HepG2 (cell line): Measurements from ENCODE around the gene RAC3. TPM values are rescaled to one million over a fixed set of nuclear protein-coding genes. Genes with fewer than 3 reads are reported as not detected.

Experiments used
- ATAC-seq: fragments of 200-7000 bp; cut with Tn5 transposase; 3 replicates; pipeline ENCODE4 v1.9.1; 2020; ENCODE audit warnings: mild to moderate bottlenecking, moderate library complexity
- BruUV-seq: library from RNA; stranded (reverse); fragments of 400-500 nt; replicated peaks from 2 replicates; lab custom pipeline; 2021; lab: Mats Ljungman, UMichigan
- CTCF ChIA-PET: fragments of 300-600 bp; formaldehyde crosslinking; extraction: SDS; loops from one replicate; lab custom pipeline; 2021; ENCODE audit warnings: low total read pairs, inconsistent platforms, low intra/inter-chr PET ratio; lab: Yijun Ruan, JAX
- POLR2A ChIA-PET: fragments of 350-600 bp; sonication (Branson Sonifier 250); formaldehyde crosslinking; loops from one replicate; lab custom pipeline; 2020; ENCODE audit warnings: antibody characterized with exemption, inconsistent platforms; lab: Yijun Ruan, JAX
- DNase-seq: peaks from one replicate; pipeline ENCODE4 v3.0.0-alpha.2; 2015; ENCODE audit warnings: low spot score
- FAIRE-seq: peaks from 3 replicates; lab custom pipeline; 2011; peaks lifted over from hg19 to GRCh38; lab: Jason Lieb, UNC
- H2AFZ ChIP-seq: one replicate; pipeline ENCODE4 v1.6.1; 2011; ENCODE audit warnings: low read length, inconsistent platforms
- H3K27ac ChIP-seq: fragments of 300-600 bp; 3 replicates; pipeline ENCODE4 v1.8.0; 2011; ENCODE audit warnings: mixed run types, mild to moderate bottlenecking, mixed read lengths, low read length, inconsistent platforms; ENCODE audit not compliant: insufficient read depth; ENCODE audit errors: extremely low read length
- H3K27me3 ChIP-seq, 2 experiments: fragments of 200-600 bp in 1 of 2; 2 replicates in 1 of 2; 3 replicates in 1 of 2; pipeline versions ENCODE4 v1.6.0 to v1.8.0; 2011; ENCODE audit warnings: low read length in 2 of 2, mild to moderate bottlenecking in 2 of 2, moderate library complexity in 2 of 2, inconsistent platforms in 1 of 2; ENCODE audit not compliant: insufficient read depth in 2 of 2, control insufficient read depth in 1 of 2
- H3K36me3 ChIP-seq, 2 experiments: fragments of 200-600 bp in 1 of 2; replicated peaks in 1 of 2; 2 replicates in 1 of 2; 3 replicates in 1 of 2; pipeline versions ENCODE4 v1.5.1 to v1.8.0; 2011; ENCODE audit warnings: low read length in 2 of 2, inconsistent platforms in 1 of 2; ENCODE audit not compliant: insufficient read depth in 2 of 2, control insufficient read depth in 1 of 2
- H3K4me1 ChIP-seq: 2 replicates; pipeline ENCODE4 v1.5.1; 2012; ENCODE audit warnings: low read length, inconsistent platforms; ENCODE audit not compliant: insufficient read depth
- H3K4me2 ChIP-seq: 2 replicates; pipeline ENCODE4 v1.6.0; 2011; ENCODE audit warnings: low read depth, low read length, inconsistent platforms
- H3K4me3 ChIP-seq, 3 experiments: fragments of 200-600 bp in 1 of 3; sonication (generic), shearing (Covaris generic) in 1 of 3; replicated peaks in 1 of 3; 2 replicates each; pipeline ENCODE4 v1.5.1; 2011 to 2016; ENCODE audit warnings: low read length in 3 of 3, inconsistent platforms in 2 of 3, low read depth in 2 of 3, mild to moderate bottlenecking in 2 of 3, control low read depth in 1 of 3, mixed read lengths in 1 of 3; ENCODE audit not compliant: insufficient read depth in 1 of 3
- H3K79me2 ChIP-seq: one replicate; pipeline ENCODE4 v1.6.1; 2011; ENCODE audit warnings: low read length, inconsistent platforms; ENCODE audit not compliant: insufficient read depth
- H3K9ac ChIP-seq: 2 replicates; pipeline ENCODE4 v1.6.0; 2011; ENCODE audit warnings: mild to moderate bottlenecking, low read depth, low read length, inconsistent platforms; ENCODE audit not compliant: insufficient read depth
- H3K9me3 ChIP-seq: 2 replicates; pipeline ENCODE4 v1.5.1; 2012; ENCODE audit warnings: mild to moderate bottlenecking, low read length
- H4K20me1 ChIP-seq: 2 replicates; pipeline ENCODE4 v1.6.0; 2011; ENCODE audit warnings: inconsistent platforms, mild to moderate bottlenecking, low read length, moderate library complexity; ENCODE audit not compliant: insufficient read depth
- ETV5 ChIP-seq: IDR thresholded peaks from 2 replicates; pipeline ENCODE4 v1.6.1; 2018; ENCODE audit warnings: missing biosample characterization, missing genetic modification reagents, inconsistent platforms, borderline replicate concordance
- GABPB1 ChIP-seq: IDR thresholded peaks from 2 replicates; pipeline ENCODE4 v1.6.1; 2016; ENCODE audit warnings: mild to moderate bottlenecking, missing genetic modification reagents, moderate library complexity, missing compliant biosample characterization
- HMG20A ChIP-seq: IDR thresholded peaks from 2 replicates; pipeline ENCODE4 v1.6.1; 2016; ENCODE audit warnings: borderline replicate concordance
- SMARCC2 ChIP-seq: fragments of 450-650 bp; IDR thresholded peaks from 2 replicates; pipeline ENCODE4 v1.6.1; 2017; ENCODE audit warnings: antibody characterized with exemption, mild to moderate bottlenecking
- ZNF34 ChIP-seq: sonication (generic); formaldehyde crosslinking; IDR thresholded peaks from 2 replicates; pipeline ENCODE4 v1.4.0; 2020; ENCODE audit warnings: mild to moderate bottlenecking, missing genetic modification reagents, borderline replicate concordance
- ZNF83 ChIP-seq: sonication (generic); formaldehyde crosslinking; IDR thresholded peaks from 2 replicates; pipeline ENCODE4 v1.4.0; 2020; ENCODE audit warnings: missing genetic modification reagents, mild to moderate bottlenecking, borderline replicate concordance
- WGBS: methylation state at CpG from one replicate; pipeline ENCODE4 v1.1.6; 2017; ENCODE audit warnings: low lambda C conversion rate; 5-methylcytosine and 5-hydroxymethylcytosine counted together
- in situ Hi-C: cut with HindIII; loops from 2 replicates; pipeline ENCODE4 v1.10.0; 2017; ENCODE audit warnings: low pct_unique_long_range_greater_than_20kb; ENCODE audit not compliant: extremely low pct_ligation_motif_present
- intact Hi-C: fragments of 100-400 bp; cut with micrococcal nuclease; formaldehyde crosslinking; loops from one replicate; pipeline ENCODE4 v1.10.0; 2022; ENCODE audit not compliant: unreplicated experiment
- polyA plus RNA-seq, 8 experiments: library from polyadenylated mRNA; depleted of rRNA in 3 of 8; stranded (reverse) in 7 of 8; unstranded in 1 of 8; fragments of >200 nt; fragmentation: Illumina TruSeq in 4 of 8; extraction: Trizol in 4 of 8; gene quantifications; 2 replicates each; pipeline versions ENCODE4 v1.2.1 to v1.2.3, GENCODE V29; 2011 to 2016; ENCODE audit warnings: low read depth in 4 of 8, missing spikeins in 1 of 8, mixed read lengths in 1 of 8; ENCODE audit not compliant: insufficient read depth in 1 of 8
- total RNA-seq, 5 experiments: library from RNA; depleted of rRNA; stranded (reverse); fragments of >200 nt; fragmentation: Illumina TruSeq; extraction: Trizol; gene quantifications; 2 replicates each; pipeline ENCODE4 v1.2.3, GENCODE V29; 2016; ENCODE audit warnings: low read depth in 1 of 5
- TF ChIP-seq, protein P1 (sequence below): sonication (generic); formaldehyde crosslinking; IDR thresholded peaks from 2 replicates; pipeline ENCODE4 v1.5.1; 2020; ENCODE audit warnings: mild to moderate bottlenecking, missing genetic modification reagents, moderate library complexity
- TF ChIP-seq, protein P2 (sequence below): sonication (generic); formaldehyde crosslinking; IDR thresholded peaks from 2 replicates; pipeline ENCODE4 v1.9.0; 2022; ENCODE audit warnings: missing genetic modification reagents, mild to moderate bottlenecking, borderline replicate concordance
- TF ChIP-seq, protein P3 (sequence below): sonication (generic); formaldehyde crosslinking; IDR thresholded peaks from 2 replicates; pipeline ENCODE4 v1.5.0; 2020; ENCODE audit warnings: mild to moderate bottlenecking, missing genetic modification reagents, moderate library complexity
- TF ChIP-seq, protein P4 (sequence below): sonication (generic); formaldehyde crosslinking; IDR thresholded peaks from 2 replicates; pipeline ENCODE4 v1.4.0; 2020; ENCODE audit warnings: missing genetic modification reagents, borderline replicate concordance

Gene RAC3
- total and polyA plus RNA-seq, 2 of the 13 experiments (the other 11 are each of a cell fraction or from before 2014, with no cell fraction given), result 10.5 to 21.3 TPM

DNA sequence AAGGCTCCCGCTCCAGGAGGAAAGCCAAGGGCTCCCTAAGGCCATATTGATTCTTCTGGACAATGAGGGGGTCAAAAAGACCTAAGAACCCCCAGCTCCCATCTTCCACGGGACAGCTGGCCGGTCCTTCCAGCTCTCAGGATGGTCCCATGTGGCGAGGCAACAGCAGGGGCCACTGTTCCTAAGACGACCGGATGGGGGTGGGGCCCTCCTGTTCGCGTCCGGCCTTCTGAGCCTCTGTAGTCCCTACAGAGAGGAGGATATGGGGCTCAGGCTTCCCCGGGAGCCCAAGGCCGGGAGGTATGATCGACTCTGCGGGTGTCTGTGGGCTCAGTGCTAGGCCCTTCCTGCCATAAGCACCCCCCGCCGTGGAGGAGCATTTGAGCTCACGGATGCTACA lies 12.0 kb downstream of the RAC3 start:
- WGBS, result 65% methylated on average over 15 of the region's 16 CpGs
- no peak overlapping the region for H2AFZ ChIP-seq
- H4K20me1 ChIP-seq, result no peaks in the 10 kb centered on the region
- ChIA-PET POLR2A (interaction anchor here (0.8 to 2.6 kb wide), 4 partner anchors 8 to 107 kb away, joined by 3 to 12 read pairs (median 3); partner anchors contain the start of genes GPS1, PYCR1 and RFNG), CTCF (no interaction called here)
- no peaks in the 10 kb centered on the region for H3K27me3 ChIP-seq
- no peak overlapping the region for H3K9ac ChIP-seq
- no peak for FAIRE-seq
- H3K4me3 ChIP-seq, result no peak overlapping the region
- no peaks in the 10 kb centered on the region for H3K9me3 ChIP-seq
- peaks cover 3 to 16% of the 10 kb centered on the region in 2 experiments; a peak in 3 of 5 replicates for H3K36me3 ChIP-seq
- no TSS peak for BruUV-seq
- no peak overlapping the region for H3K27ac ChIP-seq
- in situ Hi-C loops (no loop called here), intact Hi-C loops (no loop called here)
- H3K4me1 ChIP-seq, result peaks cover 51% of the 10 kb centered on the region
- DNase-seq, result no peak
- no peaks in the 10 kb centered on the region for H3K79me2 ChIP-seq
- peak; percentile 25; the same call in 1 of the 2 replicates for TF ChIP-seq ETV5
- TF ChIP-seq, protein P1, sequence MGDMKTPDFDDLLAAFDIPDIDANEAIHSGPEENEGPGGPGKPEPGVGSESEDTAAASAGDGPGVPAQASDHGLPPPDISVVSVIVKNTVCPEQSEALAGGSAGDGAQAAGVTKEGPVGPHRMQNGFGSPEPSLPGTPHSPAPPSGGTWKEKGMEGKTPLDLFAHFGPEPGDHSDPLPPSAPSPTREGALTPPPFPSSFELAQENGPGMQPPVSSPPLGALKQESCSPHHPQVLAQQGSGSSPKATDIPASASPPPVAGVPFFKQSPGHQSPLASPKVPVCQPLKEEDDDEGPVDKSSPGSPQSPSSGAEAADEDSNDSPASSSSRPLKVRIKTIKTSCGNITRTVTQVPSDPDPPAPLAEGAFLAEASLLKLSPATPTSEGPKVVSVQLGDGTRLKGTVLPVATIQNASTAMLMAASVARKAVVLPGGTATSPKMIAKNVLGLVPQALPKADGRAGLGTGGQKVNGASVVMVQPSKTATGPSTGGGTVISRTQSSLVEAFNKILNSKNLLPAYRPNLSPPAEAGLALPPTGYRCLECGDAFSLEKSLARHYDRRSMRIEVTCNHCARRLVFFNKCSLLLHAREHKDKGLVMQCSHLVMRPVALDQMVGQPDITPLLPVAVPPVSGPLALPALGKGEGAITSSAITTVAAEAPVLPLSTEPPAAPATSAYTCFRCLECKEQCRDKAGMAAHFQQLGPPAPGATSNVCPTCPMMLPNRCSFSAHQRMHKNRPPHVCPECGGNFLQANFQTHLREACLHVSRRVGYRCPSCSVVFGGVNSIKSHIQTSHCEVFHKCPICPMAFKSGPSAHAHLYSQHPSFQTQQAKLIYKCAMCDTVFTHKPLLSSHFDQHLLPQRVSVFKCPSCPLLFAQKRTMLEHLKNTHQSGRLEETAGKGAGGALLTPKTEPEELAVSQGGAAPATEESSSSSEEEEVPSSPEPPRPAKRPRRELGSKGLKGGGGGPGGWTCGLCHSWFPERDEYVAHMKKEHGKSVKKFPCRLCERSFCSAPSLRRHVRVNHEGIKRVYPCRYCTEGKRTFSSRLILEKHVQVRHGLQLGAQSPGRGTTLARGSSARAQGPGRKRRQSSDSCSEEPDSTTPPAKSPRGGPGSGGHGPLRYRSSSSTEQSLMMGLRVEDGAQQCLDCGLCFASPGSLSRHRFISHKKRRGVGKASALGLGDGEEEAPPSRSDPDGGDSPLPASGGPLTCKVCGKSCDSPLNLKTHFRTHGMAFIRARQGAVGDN, result peak; percentile 41
- TF ChIP-seq, protein P2, sequence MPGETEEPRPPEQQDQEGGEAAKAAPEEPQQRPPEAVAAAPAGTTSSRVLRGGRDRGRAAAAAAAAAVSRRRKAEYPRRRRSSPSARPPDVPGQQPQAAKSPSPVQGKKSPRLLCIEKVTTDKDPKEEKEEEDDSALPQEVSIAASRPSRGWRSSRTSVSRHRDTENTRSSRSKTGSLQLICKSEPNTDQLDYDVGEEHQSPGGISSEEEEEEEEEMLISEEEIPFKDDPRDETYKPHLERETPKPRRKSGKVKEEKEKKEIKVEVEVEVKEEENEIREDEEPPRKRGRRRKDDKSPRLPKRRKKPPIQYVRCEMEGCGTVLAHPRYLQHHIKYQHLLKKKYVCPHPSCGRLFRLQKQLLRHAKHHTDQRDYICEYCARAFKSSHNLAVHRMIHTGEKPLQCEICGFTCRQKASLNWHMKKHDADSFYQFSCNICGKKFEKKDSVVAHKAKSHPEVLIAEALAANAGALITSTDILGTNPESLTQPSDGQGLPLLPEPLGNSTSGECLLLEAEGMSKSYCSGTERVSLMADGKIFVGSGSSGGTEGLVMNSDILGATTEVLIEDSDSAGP, result peak; percentile 38; the same call in 1 of the 2 replicates
- TF ChIP-seq, protein P3, sequence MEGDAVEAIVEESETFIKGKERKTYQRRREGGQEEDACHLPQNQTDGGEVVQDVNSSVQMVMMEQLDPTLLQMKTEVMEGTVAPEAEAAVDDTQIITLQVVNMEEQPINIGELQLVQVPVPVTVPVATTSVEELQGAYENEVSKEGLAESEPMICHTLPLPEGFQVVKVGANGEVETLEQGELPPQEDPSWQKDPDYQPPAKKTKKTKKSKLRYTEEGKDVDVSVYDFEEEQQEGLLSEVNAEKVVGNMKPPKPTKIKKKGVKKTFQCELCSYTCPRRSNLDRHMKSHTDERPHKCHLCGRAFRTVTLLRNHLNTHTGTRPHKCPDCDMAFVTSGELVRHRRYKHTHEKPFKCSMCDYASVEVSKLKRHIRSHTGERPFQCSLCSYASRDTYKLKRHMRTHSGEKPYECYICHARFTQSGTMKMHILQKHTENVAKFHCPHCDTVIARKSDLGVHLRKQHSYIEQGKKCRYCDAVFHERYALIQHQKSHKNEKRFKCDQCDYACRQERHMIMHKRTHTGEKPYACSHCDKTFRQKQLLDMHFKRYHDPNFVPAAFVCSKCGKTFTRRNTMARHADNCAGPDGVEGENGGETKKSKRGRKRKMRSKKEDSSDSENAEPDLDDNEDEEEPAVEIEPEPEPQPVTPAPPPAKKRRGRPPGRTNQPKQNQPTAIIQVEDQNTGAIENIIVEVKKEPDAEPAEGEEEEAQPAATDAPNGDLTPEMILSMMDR, result 0 out of 2 replicates have a peak, but pooled peaks have one; percentile 9
- TF ChIP-seq, protein P4, sequence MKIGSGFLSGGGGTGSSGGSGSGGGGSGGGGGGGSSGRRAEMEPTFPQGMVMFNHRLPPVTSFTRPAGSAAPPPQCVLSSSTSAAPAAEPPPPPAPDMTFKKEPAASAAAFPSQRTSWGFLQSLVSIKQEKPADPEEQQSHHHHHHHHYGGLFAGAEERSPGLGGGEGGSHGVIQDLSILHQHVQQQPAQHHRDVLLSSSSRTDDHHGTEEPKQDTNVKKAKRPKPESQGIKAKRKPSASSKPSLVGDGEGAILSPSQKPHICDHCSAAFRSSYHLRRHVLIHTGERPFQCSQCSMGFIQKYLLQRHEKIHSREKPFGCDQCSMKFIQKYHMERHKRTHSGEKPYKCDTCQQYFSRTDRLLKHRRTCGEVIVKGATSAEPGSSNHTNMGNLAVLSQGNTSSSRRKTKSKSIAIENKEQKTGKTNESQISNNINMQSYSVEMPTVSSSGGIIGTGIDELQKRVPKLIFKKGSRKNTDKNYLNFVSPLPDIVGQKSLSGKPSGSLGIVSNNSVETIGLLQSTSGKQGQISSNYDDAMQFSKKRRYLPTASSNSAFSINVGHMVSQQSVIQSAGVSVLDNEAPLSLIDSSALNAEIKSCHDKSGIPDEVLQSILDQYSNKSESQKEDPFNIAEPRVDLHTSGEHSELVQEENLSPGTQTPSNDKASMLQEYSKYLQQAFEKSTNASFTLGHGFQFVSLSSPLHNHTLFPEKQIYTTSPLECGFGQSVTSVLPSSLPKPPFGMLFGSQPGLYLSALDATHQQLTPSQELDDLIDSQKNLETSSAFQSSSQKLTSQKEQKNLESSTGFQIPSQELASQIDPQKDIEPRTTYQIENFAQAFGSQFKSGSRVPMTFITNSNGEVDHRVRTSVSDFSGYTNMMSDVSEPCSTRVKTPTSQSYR, result peak; percentile 51; the same call in 1 of the 2 replicates
- no peak for TF ChIP-seq ZNF34 (CRISPR knock-in tag)
- TF ChIP-seq HMG20A, result no peak
- TF ChIP-seq SMARCC2, result no peak
- TF ChIP-seq GABPB1, result peak; percentile 15; the same call in 1 of the 2 replicates
- TF ChIP-seq ZNF83 (CRISPR knock-in tag), result no peak
- TF ChIP-seq, all 625 proteins: peak for 6
- peak; percentile 58 for ATAC-seq
- no peak overlapping the region for H3K4me2 ChIP-seq
